ENCODE results near the gene APPBP2. TPM values are rescaled to one million over a fixed set of nuclear protein-coding genes. Genes with fewer than 3 reads are reported as not detected.
A peak's percentile ranks its signal among the peaks of the same experiment; 100 is the strongest.
"Not testable (repeated sequence)": the region's sequence is repeated elsewhere in the genome, so short reads cannot be mapped to it uniquely, and the experiment has no call there.

Gene APPBP2
- total and polyA plus RNA-seq, 8 donors, result 4.0 to 29.6 (median 18.3) TPM

- DNase-seq (no peak), ATAC-seq (no peak), FAIRE-seq (no peak)
- TF ChIP-seq CTCF (IDR thresholded peaks at IDR 0.05), result no peak
- H3K27ac ChIP-seq, result no peak overlapping the region
- 97 to 99% methylated on average over 4 of the region's 4 CpGs for WGBS, 2 donors
- no peaks in the 10 kb centered on the region for H3K4me1 ChIP-seq
- no peaks in the 10 kb centered on the region for H3K9me3 ChIP-seq
- intact Hi-C loops (cut with DNase I), result no loop called here
- H3K27me3 ChIP-seq, result no peaks in the 10 kb centered on the region
- H3K4me3 ChIP-seq, result no peak overlapping the region
- no peaks in the 10 kb centered on the region for H3K36me3 ChIP-seq
Observed at GRCh38 chr17:60555786-60556185, 29.7 kb upstream of the APPBP2 start.

GRCh38 chr17:60554377-60554788 lies 28.3 kb upstream of the APPBP2 start:
- FAIRE-seq, result no peak
- peak in 1 of 6 donors; percentile 19 for DNase-seq

GRCh38 chr17:60552255-60552654 lies 26.2 kb upstream of the APPBP2 start:
- H3K27ac ChIP-seq; H3K27me3 ChIP-seq; H3K4me1 ChIP-seq; H3K9me3 ChIP-seq; H3K36me3 ChIP-seq; FAIRE-seq; ATAC-seq; intact Hi-C loops (cut with DNase I); H3K4me3 ChIP-seq; DNase-seq: not testable (repeated sequence)
- 93 to 100% methylated on average over 2 to 8 of the region's 13 CpGs for WGBS, 2 donors

More at GRCh38 chr17:60554377-60554788, 28.3 kb upstream of the APPBP2 start:
- peak in 2 of 4 donors; percentile 24 to 27 for ATAC-seq
- no peaks in the 10 kb centered on the region for H3K27me3 ChIP-seq
- H3K4me1 ChIP-seq, result no peaks in the 10 kb centered on the region
- TF ChIP-seq CTCF (IDR thresholded peaks at IDR 0.05), result no peak
- H3K4me3 ChIP-seq, result no peak overlapping the region
- no peaks in the 10 kb centered on the region for H3K36me3 ChIP-seq
- no peaks in the 10 kb centered on the region for H3K9me3 ChIP-seq
- no peak overlapping the region for H3K27ac ChIP-seq
- 48 to 49% methylated on average over 2 of the region's 2 CpGs for WGBS, 2 donors
- intact Hi-C loops (cut with DNase I), result no loop called here

GRCh38 chr17:60548990-60549389 lies 22.9 kb upstream of the APPBP2 start:
- intact Hi-C loops (cut with DNase I), result no loop called here
- H3K9me3 ChIP-seq, result no peaks in the 10 kb centered on the region
- H3K4me3 ChIP-seq, result no peak overlapping the region
- H3K27ac ChIP-seq, result no peak overlapping the region
- TF ChIP-seq CTCF (IDR thresholded peaks at IDR 0.05), result no peak
- WGBS, 2 donors, result 74 to 83% methylated on average over 3 of the region's 3 CpGs
- DNase-seq, result no peak
- ATAC-seq, result no peak
- no peaks in the 10 kb centered on the region for H3K4me1 ChIP-seq
- FAIRE-seq, result no peak
- H3K36me3 ChIP-seq, result no peaks in the 10 kb centered on the region
- H3K27me3 ChIP-seq, result no peaks in the 10 kb centered on the region

GRCh38 chr17:60545465-60546191 lies 19.6 kb upstream of the APPBP2 start:
- WGBS, 2 donors, result 92 to 94% methylated on average over 9 of the region's 9 CpGs
- FAIRE-seq, result no peak

More at GRCh38 chr17:60545465-60546191, 19.6 kb upstream of the APPBP2 start:
- H3K4me1 ChIP-seq, result no peaks in the 10 kb centered on the region
- DNase-seq, result no peak
- no peaks in the 10 kb centered on the region for H3K9me3 ChIP-seq
- intact Hi-C loops (cut with DNase I), result no loop called here
- H3K27me3 ChIP-seq, result no peaks in the 10 kb centered on the region
- no peak overlapping the region for H3K4me3 ChIP-seq
- ATAC-seq, result no peak
- no peak overlapping the region for H3K27ac ChIP-seq
- no peak for TF ChIP-seq CTCF (IDR thresholded peaks at IDR 0.05)
- no peaks in the 10 kb centered on the region for H3K36me3 ChIP-seq

All from pancreas (tissue), 10 donors.